A549 (cell line): ENCODE measurements around the gene TCN2. TPM values are rescaled to one million over a fixed set of nuclear protein-coding genes. Genes with fewer than 3 reads are reported as not detected.
"Not testable (repeated sequence)": the region's sequence is repeated elsewhere in the genome, so short reads cannot be mapped to it uniquely, and the experiment has no call there.

Source experiments
- ATAC-seq, 2 experiments: fragments of 200-7000 bp in 1 of 2; fragments of >200 bp in 1 of 2; cut with Nextera tagmentation in 1 of 2; cut with Tn5 transposase in 1 of 2; 3 replicates each; pipeline versions ENCODE4 v1.8.0 to v1.9.1; 2018 to 2020; ENCODE audit warnings: mild to moderate bottlenecking in 1 of 2, moderate library complexity in 1 of 2
- CTCF ChIA-PET: fragments of 300-600 bp; sonication (Branson Sonifier 250); formaldehyde crosslinking; extraction: SDS; loops from one replicate; lab custom pipeline; 2021; ENCODE audit warnings: antibody characterized with exemption, inconsistent platforms; lab: Yijun Ruan, JAX
- POLR2A ChIA-PET: fragments of 350-600 bp; formaldehyde crosslinking; extraction: SDS; loops from one replicate; lab custom pipeline; 2021; ENCODE audit warnings: antibody characterized with exemption, inconsistent platforms; lab: Yijun Ruan, JAX
- DNase-seq, 2 experiments: peaks; one replicate each; pipeline versions ENCODE4 v3.0.0 to v3.0.0-alpha.2; 2011 to 2016; ENCODE audit warnings: low read depth in 1 of 2, low spot score in 1 of 2
- FAIRE-seq: peaks from 2 replicates; lab custom pipeline; 2011; peaks lifted over from hg19 to GRCh38; lab: Jason Lieb, UNC
- H3K27ac ChIP-seq, 2 experiments: fragments of >200 bp; sonication (Bioruptor Twin); formaldehyde crosslinking; 3 replicates each; pipeline ENCODE4 v1.5.1; 2016 to 2017
- H3K4me1 ChIP-seq: fragments of >200 bp; sonication (Bioruptor Twin); formaldehyde crosslinking; 3 replicates; pipeline ENCODE4 v1.6.1; 2016
- H3K4me2 ChIP-seq: fragments of >200 bp; sonication (Bioruptor Twin); formaldehyde crosslinking; 3 replicates; pipeline ENCODE4 v1.6.1; 2016
- H3K4me3 ChIP-seq: fragments of >200 bp; sonication (Bioruptor Twin); formaldehyde crosslinking; 3 replicates; pipeline ENCODE4 v1.5.1; 2016
- H3K9me3 ChIP-seq: fragments of >200 bp; sonication (Bioruptor Twin); formaldehyde crosslinking; 3 replicates; pipeline ENCODE4 v1.6.1; 2016
- BHLHE40 ChIP-seq: IDR thresholded peaks from 2 replicates; pipeline ENCODE4 v1.6.1; 2012; ENCODE audit warnings: low read depth, low read length, inconsistent platforms
- CBX8 ChIP-seq: fragments of 200-600 bp; sonication (generic); IDR thresholded peaks from 2 replicates; pipeline ENCODE4 v1.6.1; 2016
- CEBPB ChIP-seq, 2 experiments: fragments of >200 bp in 1 of 2; sonication (Bioruptor Twin) in 1 of 2; formaldehyde crosslinking in 1 of 2; IDR thresholded peaks; 2 replicates each; pipeline ENCODE4 v1.6.1; 2012 to 2016
- EHMT2 ChIP-seq: fragments of 200-600 bp; sonication (generic); IDR thresholded peaks from 2 replicates; pipeline ENCODE4 v1.6.1; 2016; ENCODE audit warnings: antibody characterized with exemption, low read depth, mild to moderate bottlenecking, moderate library complexity
- EP300 ChIP-seq, 2 experiments: fragments of >200 bp; sonication (Bioruptor Twin); formaldehyde crosslinking; IDR thresholded peaks; 2 replicates in 1 of 2; 3 replicates in 1 of 2; pipeline ENCODE4 v1.6.1; 2016 to 2017
- ESRRA ChIP-seq: fragments of 150-350 bp; IDR thresholded peaks from 2 replicates; pipeline ENCODE4 v1.6.1; 2014; ENCODE audit warnings: mild to moderate bottlenecking, low read length, borderline replicate concordance
- FOSB ChIP-seq: fragments of 250-450 bp; sonication (Bioruptor Pico); IDR thresholded peaks from 2 replicates; pipeline ENCODE4 v1.5.0; 2020; ENCODE audit warnings: mild to moderate bottlenecking, moderate library complexity
- GATA3 ChIP-seq: IDR thresholded peaks from 2 replicates; pipeline ENCODE4 v1.6.1; 2012; ENCODE audit warnings: borderline replicate concordance
- HDAC2 ChIP-seq: fragments of 200-600 bp; sonication (generic); IDR thresholded peaks from 2 replicates; pipeline ENCODE4 v1.6.1; 2016
- HES2 ChIP-seq: fragments of >200 bp; sonication (Bioruptor Twin); formaldehyde crosslinking; IDR thresholded peaks from 2 replicates; pipeline ENCODE4 v1.6.1; 2016
- HOXA7 ChIP-seq: fragments of 250-450 bp; sonication (Bioruptor Pico); IDR thresholded peaks from 2 replicates; pipeline ENCODE4 v1.5.0; 2020; ENCODE audit warnings: mild to moderate bottlenecking, moderate library complexity
- JUN ChIP-seq, 2 experiments: fragments of >200 bp; sonication (Bioruptor Twin); formaldehyde crosslinking; IDR thresholded peaks; 2 replicates in 1 of 2; 3 replicates in 1 of 2; pipeline ENCODE4 v1.6.1; 2016 to 2017
- JUNB ChIP-seq: fragments of >200 bp; sonication (Bioruptor Twin); formaldehyde crosslinking; IDR thresholded peaks from 2 replicates; pipeline ENCODE4 v1.6.1; 2016
- KDM5A ChIP-seq: fragments of 200-600 bp; sonication (generic); IDR thresholded peaks from 2 replicates; pipeline ENCODE4 v1.6.1; 2016; ENCODE audit warnings: antibody characterized with exemption, mild to moderate bottlenecking
- MYC ChIP-seq: IDR thresholded peaks from 2 replicates; pipeline ENCODE4 v1.6.1; 2012; ENCODE audit warnings: mild to moderate bottlenecking, inconsistent platforms, low read length, improper control_type of control experiment, borderline replicate concordance
- NFE2L2 ChIP-seq: fragments of 150-350 bp; conservative IDR thresholded peaks from 2 replicates; pipeline ENCODE4 v1.6.1; 2014; ENCODE audit warnings: low read length
- NPAS2 ChIP-seq: fragments of 250-450 bp; sonication (Bioruptor Pico); IDR thresholded peaks from 2 replicates; pipeline ENCODE4 v1.8.0; 2022; ENCODE audit warnings: mild to moderate bottlenecking, moderate library complexity, borderline replicate concordance
- POLR2AphosphoS2 ChIP-seq: conservative IDR thresholded peaks from 2 replicates; pipeline ENCODE4 v1.6.1; 2012; ENCODE audit warnings: low read length, improper control_type of control experiment, inconsistent platforms
- RCOR1 ChIP-seq: fragments of 150-350 bp; IDR thresholded peaks from 2 replicates; pipeline ENCODE4 v1.6.1; 2014; ENCODE audit warnings: antibody characterized with exemption, low read length, low read depth
- RFX5 ChIP-seq: fragments of 450-650 bp; IDR thresholded peaks from 2 replicates; pipeline ENCODE4 v1.7.1; 2014; ENCODE audit warnings: antibody characterized with exemption, mild to moderate bottlenecking, moderate library complexity
- SMC3 ChIP-seq: fragments of >200 bp; sonication (Bioruptor Twin); formaldehyde crosslinking; IDR thresholded peaks from 3 replicates; pipeline ENCODE4 v1.6.1; 2018; ENCODE audit warnings: inconsistent platforms
- SREBF2 ChIP-seq: fragments of 450-650 bp; IDR thresholded peaks from 2 replicates; pipeline ENCODE4 v1.6.1; 2014; ENCODE audit warnings: mild to moderate bottlenecking, moderate library complexity
- USF2 ChIP-seq: fragments of 450-650 bp; IDR thresholded peaks from 2 replicates; pipeline ENCODE4 v1.6.1; 2014; ENCODE audit warnings: antibody characterized with exemption
- ZFP36 ChIP-seq: fragments of 450-650 bp; IDR thresholded peaks from 2 replicates; pipeline ENCODE4 v1.6.1; 2014; ENCODE audit warnings: borderline replicate concordance; ENCODE audit not compliant: partially characterized antibody
- ZNF302 ChIP-seq: fragments of 250-450 bp; sonication (Bioruptor Pico); IDR thresholded peaks from 2 replicates; pipeline ENCODE4 v1.9.0; 2021; ENCODE audit warnings: inconsistent platforms, mild to moderate bottlenecking, moderate library complexity
- ZSCAN20 ChIP-seq: fragments of 250-450 bp; sonication (Bioruptor Pico); IDR thresholded peaks from 2 replicates; pipeline ENCODE4 v1.8.0; 2022; ENCODE audit warnings: mild to moderate bottlenecking, moderate library complexity
- WGBS: methylation state at CpG from one replicate; pipeline ENCODE4 v1.1.6; 2017; ENCODE audit errors: missing lambda C conversion rate; 5-methylcytosine and 5-hydroxymethylcytosine counted together
- polyA plus RNA-seq, 4 experiments: library from polyadenylated mRNA; depleted of rRNA in 3 of 4; stranded (reverse); fragments of >200 nt; fragmentation: RNase III in 1 of 4; extraction: RNeasy Plus Mini Kit Qiagen cat#74134 plus additional on column Dnase treatment in 1 of 4; gene quantifications; 2 replicates in 3 of 4; 3 replicates in 1 of 4; pipeline ENCODE4 v1.2.3, GENCODE V29; 2011 to 2017
- TF ChIP-seq, protein P1 (sequence below): IDR thresholded peaks from 2 replicates; pipeline ENCODE4 v1.6.1; 2012; ENCODE audit warnings: low read depth, borderline replicate concordance
- TF ChIP-seq, protein P2 (sequence below): fragments of 200-600 bp; sonication (generic); IDR thresholded peaks from 2 replicates; pipeline ENCODE4 v1.6.1; 2016; ENCODE audit warnings: antibody characterized with exemption, mild to moderate bottlenecking, moderate library complexity

TCN2 gene
- polyA plus RNA-seq, 2 of the 4 experiments (the other 2 are of a cell fraction), result 3.9 to 4.3 TPM

GRCh38 chr22:30617819-30618218 is 10.8 kb downstream of the TCN2 start:
- ChIA-PET POLR2A (no interaction called here), CTCF (interaction anchor here (2.1 to 2.3 kb wide), 2 partner anchors 9 to 138 kb away, joined by 5 to 7 read pairs; no protein-coding TSS in a partner anchor)
- FAIRE-seq, result no peak
- Histone ChIP-seq H3K4me3 (no peak overlapping the region), H3K27ac (no peak overlapping the region), H3K9me3 (no peaks in the 10 kb centered on the region), H3K4me2 (no peak overlapping the region), H3K4me1 (no peaks in the 10 kb centered on the region)
- no peak for DNase-seq
- ATAC-seq, result no peak
- WGBS, result 79% methylated on average over 6 of the region's 6 CpGs
- TF ChIP-seq JUNB (no peak), CEBPB (IDR thresholded peaks at IDR 0.05) (no peak), POLR2AphosphoS2 (no peak), ESRRA (no peak), EP300 (IDR thresholded peaks at IDR 0.05) (no peak), MYC (no peak), USF2 (no peak), NPAS2 (CRISPR knock-in tag) (no peak), SREBF2 (no peak), GATA3 (no peak), ZFP36 (no peak), RCOR1 (no peak), JUN (IDR thresholded peaks at IDR 0.05) (no peak), NFE2L2 (no peak), ZNF302 (CRISPR knock-in tag) (no peak), HES2 (no peak)
- TF ChIP-seq, protein P1, sequence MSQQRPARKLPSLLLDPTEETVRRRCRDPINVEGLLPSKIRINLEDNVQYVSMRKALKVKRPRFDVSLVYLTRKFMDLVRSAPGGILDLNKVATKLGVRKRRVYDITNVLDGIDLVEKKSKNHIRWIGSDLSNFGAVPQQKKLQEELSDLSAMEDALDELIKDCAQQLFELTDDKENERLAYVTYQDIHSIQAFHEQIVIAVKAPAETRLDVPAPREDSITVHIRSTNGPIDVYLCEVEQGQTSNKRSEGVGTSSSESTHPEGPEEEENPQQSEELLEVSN, result no peak

DNA sequence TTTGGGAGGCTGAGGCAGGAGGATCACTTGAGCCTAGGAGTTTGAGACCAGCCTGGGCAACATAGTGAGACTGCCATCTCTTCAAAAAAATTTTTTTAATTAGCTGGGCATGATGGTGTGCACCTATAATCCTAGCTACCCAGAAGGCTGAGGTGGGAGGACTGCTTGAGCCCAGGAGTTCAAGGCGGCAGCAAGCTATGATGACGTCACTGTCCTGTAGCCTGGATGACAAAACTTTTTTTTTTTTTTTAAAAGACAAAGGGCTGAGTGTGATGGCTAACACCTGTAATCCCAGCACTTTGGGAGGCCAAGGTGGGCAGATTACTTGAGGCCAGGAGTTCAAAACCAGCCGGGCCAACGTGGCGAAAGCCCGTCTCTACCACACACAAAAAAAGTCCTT is 12.9 kb downstream of the TCN2 start:
- FAIRE-seq, DNase-seq, H3K4me2 ChIP-seq, ATAC-seq, H3K4me3 ChIP-seq, H3K4me1 ChIP-seq, H3K9me3 ChIP-seq, H3K27ac ChIP-seq: not testable (repeated sequence)
- 94% methylated on average over 6 of the region's 6 CpGs for WGBS
- ChIA-PET CTCF (interaction anchor here (0.9 to 1.6 kb wide), 3 partner anchors 14 to 300 kb away, joined by 3 to 4 read pairs (median 4); no protein-coding TSS in a partner anchor), POLR2A (interaction anchor here (0.5 kb wide), 1 partner anchor 168 kb away, joined by 3 read pairs; no protein-coding TSS in a partner anchor)

DNA sequence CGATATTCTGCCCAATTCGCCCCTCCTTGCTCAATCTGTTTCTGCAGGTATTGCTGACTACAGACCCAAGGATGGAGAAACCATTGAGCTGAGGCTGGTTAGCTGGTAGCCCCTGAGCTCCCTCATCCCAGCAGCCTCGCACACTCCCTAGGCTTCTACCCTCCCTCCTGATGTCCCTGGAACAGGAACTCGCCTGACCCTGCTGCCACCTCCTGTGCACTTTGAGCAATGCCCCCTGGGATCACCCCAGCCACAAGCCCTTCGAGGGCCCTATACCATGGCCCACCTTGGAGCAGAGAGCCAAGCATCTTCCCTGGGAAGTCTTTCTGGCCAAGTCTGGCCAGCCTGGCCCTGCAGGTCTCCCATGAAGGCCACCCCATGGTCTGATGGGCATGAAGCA is 19.4 kb downstream of the TCN2 start:
- POLR2A ChIA-PET, result no interaction called here
- FAIRE-seq (no peak), ATAC-seq (no peak), DNase-seq (no peak)
- no peak overlapping the region for H3K4me3 ChIP-seq
- H3K4me2 ChIP-seq, result no peak overlapping the region
- CTCF ChIA-PET, result interaction anchor here (0.9 to 2.5 kb wide), 3 partner anchors 8 to 129 kb away, joined by 3 to 18 read pairs (median 4); no protein-coding TSS in a partner anchor
- H3K27ac ChIP-seq, result no peak overlapping the region
- TF ChIP-seq FOSB, result no peak
- no peak for TF ChIP-seq ESRRA
- TF ChIP-seq BHLHE40, result no peak
- TF ChIP-seq SMC3, result no peak
- no peak for TF ChIP-seq CBX8
- TF ChIP-seq SREBF2, result no peak
- no peak for TF ChIP-seq EHMT2
- TF ChIP-seq ZSCAN20, result no peak
- TF ChIP-seq, protein P2, sequence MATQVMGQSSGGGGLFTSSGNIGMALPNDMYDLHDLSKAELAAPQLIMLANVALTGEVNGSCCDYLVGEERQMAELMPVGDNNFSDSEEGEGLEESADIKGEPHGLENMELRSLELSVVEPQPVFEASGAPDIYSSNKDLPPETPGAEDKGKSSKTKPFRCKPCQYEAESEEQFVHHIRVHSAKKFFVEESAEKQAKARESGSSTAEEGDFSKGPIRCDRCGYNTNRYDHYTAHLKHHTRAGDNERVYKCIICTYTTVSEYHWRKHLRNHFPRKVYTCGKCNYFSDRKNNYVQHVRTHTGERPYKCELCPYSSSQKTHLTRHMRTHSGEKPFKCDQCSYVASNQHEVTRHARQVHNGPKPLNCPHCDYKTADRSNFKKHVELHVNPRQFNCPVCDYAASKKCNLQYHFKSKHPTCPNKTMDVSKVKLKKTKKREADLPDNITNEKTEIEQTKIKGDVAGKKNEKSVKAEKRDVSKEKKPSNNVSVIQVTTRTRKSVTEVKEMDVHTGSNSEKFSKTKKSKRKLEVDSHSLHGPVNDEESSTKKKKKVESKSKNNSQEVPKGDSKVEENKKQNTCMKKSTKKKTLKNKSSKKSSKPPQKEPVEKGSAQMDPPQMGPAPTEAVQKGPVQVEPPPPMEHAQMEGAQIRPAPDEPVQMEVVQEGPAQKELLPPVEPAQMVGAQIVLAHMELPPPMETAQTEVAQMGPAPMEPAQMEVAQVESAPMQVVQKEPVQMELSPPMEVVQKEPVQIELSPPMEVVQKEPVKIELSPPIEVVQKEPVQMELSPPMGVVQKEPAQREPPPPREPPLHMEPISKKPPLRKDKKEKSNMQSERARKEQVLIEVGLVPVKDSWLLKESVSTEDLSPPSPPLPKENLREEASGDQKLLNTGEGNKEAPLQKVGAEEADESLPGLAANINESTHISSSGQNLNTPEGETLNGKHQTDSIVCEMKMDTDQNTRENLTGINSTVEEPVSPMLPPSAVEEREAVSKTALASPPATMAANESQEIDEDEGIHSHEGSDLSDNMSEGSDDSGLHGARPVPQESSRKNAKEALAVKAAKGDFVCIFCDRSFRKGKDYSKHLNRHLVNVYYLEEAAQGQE, result no peak
- no peak for TF ChIP-seq RFX5
- TF ChIP-seq GATA3, result no peak
- no peak for TF ChIP-seq NPAS2 (CRISPR knock-in tag)
- no peak for TF ChIP-seq HOXA7
- TF ChIP-seq KDM5A, result no peak
- no peak for TF ChIP-seq HDAC2
- WGBS, result 73% methylated on average over 4 of the region's 5 CpGs
- no peaks in the 10 kb centered on the region for H3K4me1 ChIP-seq
- H3K9me3 ChIP-seq, result no peaks in the 10 kb centered on the region
